ENCODE measurements around the gene SYNJ2BP.
"Not testable (repeated sequence)": the region's sequence is repeated elsewhere in the genome, so short reads cannot be mapped to it uniquely, and the experiment has no call there.

DNA sequence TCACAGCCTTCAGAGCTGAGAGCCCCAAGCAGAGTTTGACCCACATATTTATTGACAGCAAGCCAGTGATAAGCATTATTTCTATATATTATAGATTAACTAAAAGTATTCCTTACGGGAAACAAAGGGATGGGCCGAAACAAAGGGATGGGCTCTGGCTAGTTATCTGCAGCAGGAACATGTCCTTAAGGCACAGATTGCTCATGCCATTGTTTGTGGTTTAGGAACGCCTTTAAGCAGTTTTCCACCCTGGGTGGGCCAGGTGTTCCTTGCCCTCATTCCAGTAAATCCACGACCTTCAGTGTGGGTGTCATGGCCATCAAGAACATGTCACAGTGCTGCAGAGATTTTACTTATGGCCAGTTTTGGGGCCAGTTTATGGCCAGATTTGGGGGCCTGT lies 9.7 kb upstream of the SYNJ2BP start:
- TF ChIP-seq STAT6 (CRISPR knock-in tag; conservative IDR thresholded peaks at IDR 0.05; ENCODE audit: low read depth); ATF6 (CRISPR knock-in tag; IDR thresholded peaks at IDR 0.05); NFYB (CRISPR knock-in tag; conservative IDR thresholded peaks at IDR 0.05; ENCODE audit: low read depth); ELF4 (CRISPR knock-in tag; IDR thresholded peaks at IDR 0.05; ENCODE audit: low read depth); SMAD4 (CRISPR knock-in tag; IDR thresholded peaks at IDR 0.05); EMX1 (CRISPR knock-in tag; IDR thresholded peaks at IDR 0.05); FOXJ3 (CRISPR knock-in tag; IDR thresholded peaks at IDR 0.05; ENCODE audit: borderline replicate concordance); HMGA2 (CRISPR knock-in tag; IDR thresholded peaks at IDR 0.05); NR3C1 (CRISPR knock-in tag; conservative IDR thresholded peaks at IDR 0.05; ENCODE audit: low read depth); TP53 (CRISPR knock-in tag; IDR thresholded peaks at IDR 0.05); KAT7 (CRISPR knock-in tag; IDR thresholded peaks at IDR 0.05; ENCODE audit: borderline replicate concordance): not testable (repeated sequence)
- TF ChIP-seq, protein P1, sequence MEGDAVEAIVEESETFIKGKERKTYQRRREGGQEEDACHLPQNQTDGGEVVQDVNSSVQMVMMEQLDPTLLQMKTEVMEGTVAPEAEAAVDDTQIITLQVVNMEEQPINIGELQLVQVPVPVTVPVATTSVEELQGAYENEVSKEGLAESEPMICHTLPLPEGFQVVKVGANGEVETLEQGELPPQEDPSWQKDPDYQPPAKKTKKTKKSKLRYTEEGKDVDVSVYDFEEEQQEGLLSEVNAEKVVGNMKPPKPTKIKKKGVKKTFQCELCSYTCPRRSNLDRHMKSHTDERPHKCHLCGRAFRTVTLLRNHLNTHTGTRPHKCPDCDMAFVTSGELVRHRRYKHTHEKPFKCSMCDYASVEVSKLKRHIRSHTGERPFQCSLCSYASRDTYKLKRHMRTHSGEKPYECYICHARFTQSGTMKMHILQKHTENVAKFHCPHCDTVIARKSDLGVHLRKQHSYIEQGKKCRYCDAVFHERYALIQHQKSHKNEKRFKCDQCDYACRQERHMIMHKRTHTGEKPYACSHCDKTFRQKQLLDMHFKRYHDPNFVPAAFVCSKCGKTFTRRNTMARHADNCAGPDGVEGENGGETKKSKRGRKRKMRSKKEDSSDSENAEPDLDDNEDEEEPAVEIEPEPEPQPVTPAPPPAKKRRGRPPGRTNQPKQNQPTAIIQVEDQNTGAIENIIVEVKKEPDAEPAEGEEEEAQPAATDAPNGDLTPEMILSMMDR (IDR thresholded peaks at IDR 0.05): not testable (repeated sequence)
- TF ChIP-seq, protein P2, sequence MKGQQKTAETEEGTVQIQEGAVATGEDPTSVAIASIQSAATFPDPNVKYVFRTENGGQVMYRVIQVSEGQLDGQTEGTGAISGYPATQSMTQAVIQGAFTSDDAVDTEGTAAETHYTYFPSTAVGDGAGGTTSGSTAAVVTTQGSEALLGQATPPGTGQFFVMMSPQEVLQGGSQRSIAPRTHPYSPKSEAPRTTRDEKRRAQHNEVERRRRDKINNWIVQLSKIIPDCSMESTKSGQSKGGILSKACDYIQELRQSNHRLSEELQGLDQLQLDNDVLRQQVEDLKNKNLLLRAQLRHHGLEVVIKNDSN (CRISPR knock-in tag; IDR thresholded peaks at IDR 0.05): not testable (repeated sequence)
